A204.1 (cell line): Measurements from ENCODE around the gene CHRNB1.

Experiments
- FAIRE-seq: peaks from 2 replicates; lab custom pipeline; 2012; peaks lifted over from hg19 to GRCh38; lab: Jason Lieb, UNC

The CHRNB1 gene

DNA sequence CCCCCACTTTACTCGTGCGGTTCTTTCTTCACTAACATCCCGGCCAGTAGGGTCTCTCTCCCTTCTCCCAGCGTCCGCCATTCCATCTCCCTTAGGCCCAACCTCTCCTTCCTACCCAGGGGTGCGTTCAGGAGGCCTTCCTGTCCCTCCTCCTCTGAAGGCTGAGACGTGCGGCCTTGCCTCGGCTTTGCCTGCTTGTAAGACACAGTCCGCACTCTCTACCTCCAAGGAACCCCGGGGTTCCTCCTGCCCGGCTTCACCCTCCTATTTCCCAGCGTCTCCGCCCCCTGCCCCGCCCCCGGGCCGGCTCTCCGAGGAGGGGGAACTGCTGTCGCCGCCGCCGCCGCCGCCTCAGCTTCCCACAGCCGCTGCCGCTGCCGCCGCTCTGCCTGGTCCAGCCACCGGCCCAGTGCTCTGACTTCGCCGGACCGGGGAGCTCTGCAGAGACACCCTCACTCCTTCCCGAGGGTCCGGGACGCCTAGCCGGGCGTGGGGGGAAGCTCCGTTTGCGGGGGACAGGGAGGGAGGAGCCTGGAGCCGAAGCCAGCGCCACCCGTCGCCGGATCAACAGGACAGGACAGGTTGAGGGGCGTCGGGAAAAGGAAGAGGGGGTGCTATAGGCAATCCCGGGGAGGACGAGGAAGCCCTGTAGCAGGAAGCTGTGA is 6.8 kb upstream of the CHRNB1 start:
- no peak for FAIRE-seq

DNA sequence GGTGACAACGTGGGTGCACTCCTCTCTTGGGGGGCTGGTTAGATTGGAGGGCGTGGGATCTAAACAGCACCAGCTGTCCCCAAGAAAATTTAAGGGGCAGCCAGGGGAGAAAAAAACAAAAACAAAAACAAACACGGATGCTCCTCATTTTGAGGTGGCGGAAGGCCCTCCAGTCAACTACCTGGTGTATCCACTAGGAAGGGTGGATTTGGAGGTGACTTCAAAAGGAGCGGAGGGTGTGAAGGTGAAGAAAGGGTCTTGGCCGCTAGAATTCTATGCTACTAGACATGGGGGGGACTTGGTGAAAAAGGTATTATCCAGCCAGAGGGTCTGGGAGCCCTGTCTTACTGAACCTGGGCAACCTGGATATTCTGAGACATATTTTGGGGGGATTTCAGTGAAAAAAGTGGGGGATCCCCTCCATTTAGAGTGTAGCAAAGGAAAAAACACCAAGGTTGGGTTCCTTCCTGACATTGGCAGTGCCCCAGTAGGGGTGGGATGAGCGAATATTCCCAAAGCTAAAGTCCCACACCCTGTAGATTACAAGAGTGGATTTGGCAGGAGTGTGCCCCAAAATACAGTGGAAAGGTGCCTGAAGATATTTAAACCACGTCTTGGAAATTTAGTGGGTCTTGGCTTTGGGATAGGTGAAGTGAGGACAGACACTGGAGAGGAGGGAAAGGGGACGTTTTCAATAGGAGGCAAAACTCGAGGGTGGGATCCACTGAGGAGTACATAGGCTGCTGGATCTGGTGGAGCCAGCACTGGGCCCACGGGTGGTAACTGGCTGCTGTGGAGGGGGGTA is 6.0 kb upstream of the CHRNB1 start:
- no peak for FAIRE-seq

DNA sequence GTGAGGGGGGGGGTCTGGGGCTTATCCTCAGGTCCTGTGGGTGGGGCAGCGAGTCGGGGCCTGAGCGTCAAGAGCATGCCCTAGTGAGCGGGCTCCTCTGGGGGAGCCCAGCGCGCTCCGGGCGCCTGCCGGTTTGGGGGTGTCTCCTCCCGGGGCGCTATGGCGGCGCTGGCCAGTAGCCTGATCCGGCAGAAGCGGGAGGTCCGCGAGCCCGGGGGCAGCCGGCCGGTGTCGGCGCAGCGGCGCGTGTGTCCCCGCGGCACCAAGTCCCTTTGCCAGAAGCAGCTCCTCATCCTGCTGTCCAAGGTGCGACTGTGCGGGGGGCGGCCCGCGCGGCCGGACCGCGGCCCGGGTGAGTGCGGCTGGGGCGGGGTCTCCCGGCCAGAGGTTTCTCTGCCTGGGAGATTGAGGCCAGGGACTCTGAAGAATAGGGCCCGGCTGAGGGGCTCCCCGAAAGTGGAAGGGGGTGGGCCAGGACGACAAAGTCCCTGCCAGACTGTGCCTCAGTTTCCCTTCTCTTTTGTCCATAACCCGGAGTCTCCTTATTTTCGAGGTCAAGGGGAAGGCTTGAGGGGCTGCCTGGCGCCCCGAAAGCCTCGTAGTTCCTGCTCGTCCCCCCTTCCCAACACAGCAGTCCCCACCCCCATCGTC is 5.3 kb upstream of the CHRNB1 start, which contains the start of gene FGF11:
Gene FGF11 (plus strand): TSS at position 51 of the 651 bp plus-strand sequence. CDS start 109 bp downstream, at position 160.
- no peak for FAIRE-seq

DNA sequence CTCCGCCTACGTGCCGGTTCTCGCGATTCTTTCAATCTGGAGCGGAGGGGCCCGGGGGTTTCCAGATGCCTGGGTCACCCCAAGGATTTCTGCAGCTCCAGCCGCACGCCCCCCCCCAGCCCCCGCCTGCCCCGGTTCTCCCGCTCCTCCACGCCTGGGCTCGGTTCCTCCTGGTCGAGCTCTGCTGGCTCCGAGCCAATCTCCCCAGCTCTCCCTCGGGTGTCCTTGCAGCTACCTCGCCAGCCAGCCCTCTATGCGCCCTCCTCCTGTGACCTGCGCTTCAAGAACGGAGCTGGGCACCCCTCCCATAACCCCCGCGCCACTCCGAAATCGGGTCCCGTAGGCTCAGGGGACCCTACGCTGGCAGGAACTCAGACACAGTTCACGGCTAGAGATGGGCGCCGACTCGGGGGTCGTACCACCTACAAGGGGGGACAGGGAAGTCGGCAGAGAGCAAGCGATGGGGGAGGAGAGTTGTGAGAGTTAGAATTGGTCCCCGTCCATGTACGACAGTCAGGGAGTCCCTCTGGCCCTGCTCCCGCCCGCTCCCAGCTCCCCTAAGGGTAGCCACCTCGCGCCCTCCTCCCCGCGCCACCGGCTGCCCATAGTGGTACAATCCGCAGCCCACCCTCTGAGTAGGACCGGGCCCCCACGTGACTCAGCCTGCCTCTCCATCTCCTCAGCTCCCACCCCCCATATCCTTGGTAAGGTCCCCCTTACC is 4.6 kb upstream of the CHRNB1 start:
- no peak for FAIRE-seq

DNA sequence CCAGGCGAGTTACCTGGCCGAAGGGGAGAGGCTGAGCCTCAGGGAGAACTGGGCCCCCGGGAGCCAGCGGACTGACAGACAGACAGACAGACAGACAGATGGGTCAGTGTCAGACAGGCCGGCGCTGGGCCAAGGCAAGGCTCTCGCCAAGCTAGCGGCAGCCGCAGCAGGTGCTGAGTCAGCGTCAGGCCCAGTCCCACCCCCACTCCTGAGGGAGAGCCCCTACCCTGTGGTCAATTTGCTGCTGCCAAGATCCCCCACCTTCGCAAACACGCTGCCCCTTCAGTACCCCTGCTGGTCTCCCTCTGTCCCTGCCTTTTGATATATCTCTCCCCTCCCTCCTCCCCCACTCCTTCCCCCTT is 4.0 kb upstream of the CHRNB1 start:
- no peak for FAIRE-seq

DNA sequence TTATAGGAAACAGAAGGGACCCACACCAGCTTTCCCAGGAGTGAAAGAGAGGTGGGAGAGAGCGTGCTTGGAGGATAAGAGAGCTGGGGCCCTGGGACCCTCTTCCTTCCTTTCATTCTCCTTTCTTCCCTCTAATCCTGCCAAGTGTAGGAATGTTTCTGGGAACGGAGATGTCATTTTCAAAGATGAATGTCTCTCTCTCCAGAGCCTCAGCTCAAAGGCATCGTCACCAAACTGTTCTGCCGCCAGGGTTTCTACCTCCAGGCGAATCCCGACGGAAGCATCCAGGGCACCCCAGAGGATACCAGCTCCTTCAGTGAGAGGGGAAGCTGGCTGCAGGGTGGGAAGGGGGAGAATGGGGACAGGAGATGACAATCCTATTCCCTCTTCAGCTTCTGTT is 3.6 kb upstream of the CHRNB1 start:
- no peak for FAIRE-seq

DNA sequence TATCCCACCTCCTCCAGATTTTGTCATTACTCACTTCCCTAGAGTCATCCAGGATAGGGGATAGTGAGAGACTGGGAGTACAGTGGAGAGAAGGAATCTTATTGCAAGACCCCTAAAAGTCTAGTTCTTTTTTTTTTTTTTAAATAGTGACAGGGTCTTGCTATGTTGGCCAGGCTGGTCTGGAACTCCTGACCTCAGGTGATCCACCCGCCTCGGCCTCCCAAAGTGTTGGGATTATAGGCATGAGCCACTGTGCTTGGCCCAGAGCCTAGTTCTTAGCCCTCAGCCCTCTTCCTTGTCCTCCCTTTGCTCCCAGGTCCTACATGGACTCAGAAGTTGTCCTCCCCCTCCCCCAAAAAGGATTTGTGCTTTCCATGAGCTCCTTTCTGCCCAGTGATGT is 2.7 kb upstream of the CHRNB1 start:
- no peak for FAIRE-seq

DNA sequence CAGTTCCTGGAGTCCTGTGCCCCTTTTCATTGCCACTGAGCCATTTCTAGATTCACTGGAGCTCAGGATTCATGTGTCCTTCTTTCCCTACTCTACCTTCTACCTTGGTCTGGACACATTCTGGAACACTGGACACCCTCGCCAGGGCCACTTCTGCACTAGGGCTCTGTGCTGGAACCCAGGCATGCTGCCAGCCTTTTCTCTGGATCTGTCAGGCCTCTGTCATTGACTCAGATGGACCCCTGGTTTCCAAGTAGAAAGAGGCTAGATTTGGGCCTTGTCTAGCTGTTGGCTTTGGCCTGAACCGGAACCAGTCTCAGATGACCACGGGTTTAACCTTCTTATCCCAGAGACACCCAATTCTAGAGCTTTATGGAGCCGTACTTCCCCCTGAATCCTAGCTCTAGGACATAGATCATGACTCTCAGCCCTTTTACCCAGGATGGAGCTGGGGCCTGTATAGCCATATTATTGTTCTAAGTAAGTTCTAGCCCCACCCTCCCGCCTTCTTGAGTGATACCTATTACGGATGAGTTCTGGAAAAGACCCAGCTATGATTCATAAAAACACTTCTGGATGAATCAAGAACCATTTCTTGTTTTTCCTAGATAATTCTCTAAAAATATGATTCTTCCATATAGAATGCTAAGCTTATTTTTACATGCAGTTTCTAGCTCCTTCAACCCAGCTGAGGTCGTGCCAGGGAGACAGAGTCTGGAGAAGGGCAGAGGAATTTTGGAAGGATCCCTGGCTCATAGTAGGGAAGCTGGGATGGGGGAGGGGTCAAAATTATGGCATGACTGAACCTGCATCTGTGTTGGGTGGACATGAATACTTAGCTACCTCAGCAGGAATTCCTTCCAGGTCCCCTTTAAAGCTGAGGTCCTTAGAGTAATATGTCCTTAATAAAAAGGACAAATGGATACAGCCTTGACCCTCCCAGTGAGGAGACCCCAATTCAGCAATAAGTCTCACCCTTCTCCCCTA is 1.1 kb upstream of the CHRNB1 start:
- FAIRE-seq, result no peak

DNA sequence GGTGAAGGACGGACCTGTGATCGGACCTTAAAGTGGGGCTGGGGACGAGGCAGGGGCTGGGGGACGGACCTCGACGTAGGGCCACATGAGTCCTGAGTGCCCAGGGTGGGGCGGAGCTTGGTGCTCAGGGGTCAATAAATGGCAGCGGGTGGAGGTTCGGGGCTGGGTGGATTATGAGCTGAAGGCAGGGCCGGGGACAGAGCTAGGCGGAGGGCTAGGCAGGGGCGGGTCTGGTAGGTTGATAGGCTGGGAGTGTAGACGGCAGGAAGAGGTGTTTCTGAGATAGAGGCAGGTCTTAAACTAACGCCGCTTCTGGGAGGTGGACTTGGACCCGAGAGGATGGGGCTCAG is 733 bp downstream of the CHRNB1 start:
- FAIRE-seq, result no peak

DNA sequence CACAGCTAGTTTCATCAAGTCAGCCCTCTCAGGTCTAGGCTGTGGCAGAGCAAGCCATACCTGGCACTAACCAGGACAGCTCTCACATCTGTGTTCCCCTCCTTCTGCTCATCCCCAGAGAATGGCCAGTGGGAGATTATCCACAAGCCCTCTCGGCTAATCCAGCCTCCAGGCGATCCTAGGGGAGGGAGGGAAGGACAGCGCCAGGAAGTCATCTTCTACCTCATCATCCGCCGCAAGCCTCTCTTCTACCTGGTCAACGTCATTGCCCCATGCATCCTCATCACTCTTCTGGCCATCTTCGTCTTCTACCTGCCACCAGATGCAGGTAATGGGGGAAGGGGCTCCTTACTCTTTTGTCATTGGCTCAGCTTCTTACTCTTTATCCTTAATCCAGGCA is 3.6 kb downstream of the CHRNB1 start:
- no peak for FAIRE-seq

DNA sequence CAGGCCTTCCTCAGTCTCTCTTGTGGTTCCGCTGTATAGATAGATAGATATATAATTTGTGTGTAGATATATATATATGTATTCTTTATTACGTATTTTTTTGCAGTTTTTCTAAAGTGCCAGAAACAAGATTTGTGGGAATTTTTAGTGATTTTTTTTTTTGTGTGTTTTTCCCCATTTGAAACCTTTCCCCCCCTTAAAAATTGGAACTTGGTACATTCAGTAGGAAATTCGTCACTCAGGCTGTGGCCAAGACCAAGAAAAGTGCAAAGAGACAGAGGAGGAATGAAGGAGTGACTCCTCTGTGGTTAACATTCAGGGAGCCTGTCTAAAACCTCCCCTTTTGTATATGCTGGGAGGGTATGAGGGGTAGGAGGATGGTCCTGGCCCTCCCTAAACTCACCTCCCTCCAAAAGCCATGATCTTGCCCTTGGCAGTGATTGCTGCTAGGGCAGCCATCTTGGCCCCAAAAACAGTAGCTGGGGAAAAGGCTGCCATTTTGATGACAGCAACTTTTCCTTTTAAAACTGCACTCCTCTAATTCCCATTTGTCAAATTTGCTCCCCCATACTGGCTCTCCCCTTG is 15.2 kb downstream of the CHRNB1 start:
- no peak for FAIRE-seq

DNA sequence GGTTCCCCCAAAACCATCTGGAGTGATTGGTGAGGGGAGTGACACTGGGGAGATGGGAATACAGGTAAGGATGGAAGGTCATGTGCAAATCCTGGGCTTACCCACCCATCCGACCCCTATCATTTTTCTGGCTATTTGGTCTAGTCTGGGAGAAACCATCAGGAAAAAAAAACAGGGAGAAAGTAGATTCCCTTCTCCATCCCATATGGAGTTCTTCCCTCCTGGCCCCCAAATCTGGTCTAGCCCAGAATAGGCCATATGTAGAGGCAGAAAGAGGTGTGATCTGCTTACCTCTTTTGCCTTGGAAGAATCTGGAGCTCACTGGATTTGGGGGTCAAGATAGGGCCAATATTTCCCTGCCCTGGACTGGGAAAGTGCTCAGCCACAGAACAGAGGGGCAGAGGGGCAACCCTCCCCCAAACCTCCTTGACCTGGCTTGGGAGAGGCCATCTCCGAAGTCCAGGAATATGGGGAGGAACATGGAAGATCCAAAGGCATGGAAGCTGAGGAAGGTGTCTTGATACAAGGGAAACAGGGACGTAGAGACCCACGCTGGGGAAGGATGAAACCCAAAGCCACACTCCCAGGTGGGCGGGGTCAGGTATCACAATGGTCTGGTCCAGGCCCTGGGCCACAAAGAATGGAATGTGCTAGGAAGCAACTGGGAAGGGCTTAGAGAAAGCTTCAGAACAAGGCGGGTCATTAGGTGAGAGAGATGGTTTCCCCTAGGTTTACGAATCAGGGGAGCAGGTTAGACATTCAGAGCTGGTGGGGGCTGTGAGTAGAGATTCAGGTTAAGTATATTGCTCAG is 16.2 kb downstream of the CHRNB1 start:
- FAIRE-seq, result no peak

DNA sequence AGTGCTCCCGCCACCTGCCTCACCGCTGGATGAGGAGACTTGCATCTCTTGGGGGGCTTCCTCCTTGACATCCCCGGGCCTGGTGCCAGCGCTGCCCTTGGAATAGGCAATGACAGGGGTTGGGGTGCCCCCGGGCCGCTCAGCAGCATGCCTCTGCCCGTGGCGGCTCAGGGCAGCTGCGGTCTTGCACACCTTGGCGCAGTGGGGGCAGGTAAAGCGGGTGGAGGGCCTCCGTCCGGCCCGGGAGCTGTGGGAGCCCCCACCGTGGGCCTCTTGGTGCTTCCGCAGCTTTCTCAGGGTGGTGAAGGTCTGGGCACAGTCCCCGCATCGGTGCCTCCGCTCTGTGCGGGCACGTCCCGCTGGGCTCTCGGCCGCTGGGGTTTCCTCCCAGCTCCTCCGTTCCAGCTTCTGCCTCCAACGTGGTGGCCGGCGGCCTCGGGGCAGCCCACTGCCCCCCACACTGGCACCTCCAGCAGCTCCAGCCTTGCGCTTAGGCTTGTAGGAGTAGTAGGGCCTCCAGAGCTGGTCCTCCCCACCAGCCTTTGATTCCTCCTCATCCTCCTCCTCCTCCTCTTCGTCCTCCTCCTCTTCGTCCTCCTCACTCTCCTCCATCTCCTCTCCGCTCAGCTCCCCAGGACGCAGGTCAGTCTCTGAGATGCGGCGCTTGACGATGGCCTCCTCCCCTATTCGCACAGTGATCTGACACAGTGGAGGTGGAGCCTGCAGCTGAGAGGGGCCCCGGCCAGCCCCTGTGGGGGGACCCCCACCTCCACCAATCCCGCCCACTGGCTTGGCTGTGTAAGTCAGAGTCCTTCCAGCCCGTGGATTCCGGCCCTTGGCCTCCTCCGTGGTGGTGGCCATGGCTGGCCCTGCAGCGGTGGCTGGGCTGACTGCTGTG is 17.9 kb downstream of the CHRNB1 start:
- no peak for FAIRE-seq

DNA sequence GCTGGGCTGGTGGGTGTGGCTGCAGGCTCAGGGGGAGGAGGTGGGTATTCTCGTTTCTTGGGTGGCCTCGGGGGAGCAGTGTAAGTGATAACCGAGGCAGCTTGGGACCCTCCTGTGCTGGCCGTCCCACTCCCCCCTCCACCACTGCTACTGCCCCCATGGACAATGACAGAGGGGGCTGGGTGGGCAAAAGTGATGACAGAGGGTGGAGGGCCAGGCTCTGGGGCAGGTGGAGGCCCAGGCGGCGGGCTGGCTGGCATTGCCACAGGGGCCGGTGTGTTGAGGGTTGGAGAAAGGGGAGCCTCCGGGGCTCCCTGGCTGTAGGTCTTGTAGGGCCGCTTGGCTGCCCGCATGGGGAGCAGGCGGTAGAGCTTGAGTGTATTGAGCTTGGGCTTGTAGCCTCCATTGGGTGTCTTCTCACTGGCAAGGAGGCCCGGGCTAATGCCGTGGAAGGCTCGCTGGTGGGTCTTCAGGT is 18.5 kb downstream of the CHRNB1 start:
- FAIRE-seq, result no peak

DNA sequence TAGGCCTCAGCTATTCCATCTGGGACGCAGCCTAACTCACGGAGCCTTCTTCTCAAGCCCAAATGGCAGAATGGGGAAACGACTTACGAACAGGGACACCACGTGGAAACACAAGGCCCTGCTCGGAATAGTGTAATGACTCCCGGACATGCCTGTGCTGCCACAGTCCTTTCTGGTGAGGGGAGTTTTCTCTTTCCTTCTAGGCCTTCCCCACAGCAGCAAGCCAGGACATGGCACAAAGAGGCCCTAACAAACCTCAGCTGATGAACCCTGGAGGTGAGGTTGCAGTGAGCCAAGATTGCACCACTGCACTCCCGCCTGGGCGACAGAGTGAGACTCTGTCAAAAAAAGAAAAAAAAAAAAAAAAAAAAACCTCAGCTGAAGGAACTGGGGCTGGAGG is 19.2 kb downstream of the CHRNB1 start:
- FAIRE-seq, result no peak

DNA sequence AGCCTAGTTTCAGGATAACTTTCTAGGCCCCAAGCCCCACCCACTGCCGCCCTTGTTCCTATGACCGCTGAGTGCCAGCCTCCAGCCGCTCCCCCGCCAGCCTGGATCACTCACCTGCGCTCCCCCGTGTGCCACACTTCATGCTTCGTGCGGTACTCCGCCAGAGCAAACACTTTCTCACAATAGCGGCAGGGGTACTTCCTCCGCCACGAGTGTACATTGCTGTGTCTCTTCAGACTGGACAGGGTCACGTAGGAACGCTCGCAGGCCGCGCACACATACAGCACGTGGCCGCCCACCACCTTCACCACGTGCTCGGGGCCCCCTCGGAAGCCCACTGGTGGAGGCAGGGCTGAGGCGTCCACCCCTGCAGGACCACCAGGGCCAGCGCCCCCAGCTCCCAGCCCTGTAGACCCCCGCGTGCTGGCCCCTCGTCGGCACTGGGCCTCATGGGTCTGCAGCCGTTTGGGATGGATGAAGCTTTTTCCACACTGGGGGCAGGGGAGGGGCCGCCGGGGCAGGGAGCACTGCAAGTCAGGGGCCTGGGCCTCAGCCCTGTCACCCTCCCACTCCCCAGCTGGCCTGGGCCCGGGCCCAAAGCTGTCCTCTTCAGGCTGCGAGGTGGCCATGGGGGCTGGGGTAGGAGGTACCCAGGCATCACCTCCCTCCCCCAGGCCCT is 20.9 kb downstream of the CHRNB1 start:
- no peak for FAIRE-seq

DNA sequence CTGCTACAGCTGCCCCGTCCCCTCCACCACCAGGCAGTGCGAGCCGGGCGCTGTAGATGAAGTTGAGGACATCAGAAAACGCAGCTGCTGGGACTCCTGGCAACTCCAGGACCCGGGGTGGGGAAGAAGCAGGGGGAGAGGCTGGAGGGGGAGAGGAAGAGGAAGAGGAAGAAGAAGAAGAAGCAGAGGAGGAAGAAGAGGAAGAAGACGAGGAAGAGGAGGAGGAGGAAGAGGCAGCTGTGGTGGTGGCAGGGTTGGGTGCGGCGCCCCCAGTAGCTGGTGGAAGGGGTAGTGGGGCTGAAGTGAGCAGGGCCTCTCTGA is 21.4 kb downstream of the CHRNB1 start:
- FAIRE-seq, result no peak

DNA sequence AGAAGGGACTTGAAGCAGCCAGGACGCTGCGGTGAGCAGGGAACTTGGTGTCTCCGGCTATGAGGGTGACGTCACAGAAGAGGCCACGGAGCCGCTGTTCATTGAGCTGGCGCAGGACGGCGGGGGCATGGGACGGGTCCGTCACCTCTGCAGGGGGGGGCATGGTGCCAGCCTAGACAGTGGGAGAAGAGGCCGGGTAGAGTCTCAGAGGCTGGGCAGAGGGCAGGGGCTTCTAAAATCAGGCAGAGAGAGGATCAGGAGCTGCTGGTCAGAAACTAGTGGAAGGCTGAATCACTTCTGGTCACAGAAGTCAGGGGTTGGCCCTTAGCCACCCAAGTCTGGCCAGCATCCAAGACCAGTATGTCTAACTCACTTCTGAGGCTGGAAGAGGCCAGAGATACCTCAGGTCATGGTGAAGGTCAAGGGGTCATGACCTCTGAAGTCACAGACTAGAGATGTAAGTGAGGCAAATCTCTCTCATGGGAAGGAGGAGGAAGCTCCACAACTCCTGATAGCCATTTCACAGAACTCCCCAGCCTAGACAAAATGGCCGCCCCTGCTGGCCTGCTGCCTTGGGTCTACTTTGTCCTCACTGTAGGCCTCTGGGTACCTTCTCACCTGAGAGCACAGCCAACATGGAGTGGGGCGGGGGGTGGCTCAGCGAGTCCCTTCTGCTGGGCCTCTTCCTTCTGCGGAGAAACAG is 21.9 kb downstream of the CHRNB1 start:
- no peak for FAIRE-seq
